Mesothelial cell of epicardium (in vitro differentiated cells): ENCODE data around the gene NOS2. TPM values are rescaled to one million over a fixed set of nuclear protein-coding genes. Genes with fewer than 3 reads are reported as not detected.

Source experiments
- DNase-seq, 2 experiments: peaks; one replicate each; pipeline ENCODE4 v3.0.0; 2021; ENCODE audit warnings: low spot score in 2 of 2; ENCODE audit not compliant: unreplicated experiment in 2 of 2
- H3K27ac Mint-ChIP-seq: 2 replicates; pipeline ENCODE4 v1.8.0; 2021; ENCODE audit warnings: mixed read lengths
- H3K27me3 Mint-ChIP-seq: 2 replicates; pipeline ENCODE4 v1.8.0; 2021; ENCODE audit warnings: low read depth, mixed read lengths
- H3K36me3 Mint-ChIP-seq: 2 replicates; pipeline ENCODE4 v1.8.0; 2021; ENCODE audit warnings: mixed read lengths
- H3K4me1 Mint-ChIP-seq: 2 replicates; pipeline ENCODE4 v1.8.0; 2021; ENCODE audit warnings: mixed read lengths
- H3K4me3 Mint-ChIP-seq: 2 replicates; pipeline ENCODE4 v1.8.0; 2021; ENCODE audit warnings: mild to moderate bottlenecking, moderate library complexity, mixed read lengths
- H3K9me3 Mint-ChIP-seq: 2 replicates; pipeline ENCODE4 v1.8.0; 2021; ENCODE audit warnings: mixed read lengths
- total RNA-seq: library from RNA; stranded (reverse); gene quantifications from 3 replicates; pipeline ENCODE4 v1.2.1, GENCODE V29; 2021
- TF ChIP-seq, protein P1 (sequence below): fragments of 200-600 bp; sonication (generic); IDR thresholded peaks from one replicate; pipeline ENCODE4 v1.5.0; 2021; ENCODE audit warnings: antibody characterized with exemption; ENCODE audit not compliant: unreplicated experiment

Gene NOS2
- total RNA-seq, 1 donor from 2014 or later = 0.18 TPM

DNA sequence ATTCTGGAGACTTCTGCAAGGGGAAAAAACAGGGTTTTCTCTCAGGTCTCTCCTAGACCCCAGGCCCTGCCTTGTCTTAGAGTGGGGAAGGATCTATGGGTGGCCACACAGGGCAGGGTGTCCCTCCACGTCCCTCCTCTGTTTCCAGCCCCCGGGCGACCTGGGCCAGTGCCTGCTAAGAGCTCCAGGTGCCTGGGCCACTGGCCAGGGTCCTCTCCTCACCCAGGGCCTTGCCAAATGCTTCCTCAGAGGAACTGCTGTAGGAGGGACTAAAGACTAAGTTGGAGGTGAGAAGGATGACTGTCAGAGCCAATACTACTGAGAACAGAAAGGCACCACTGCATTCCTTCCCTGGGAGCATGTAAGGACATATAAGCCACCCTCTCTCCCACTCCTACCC, 11.4 kb downstream of the NOS2 start:
- Mint-ChIP-seq H3K4me3 (no peak overlapping the region), H3K27me3 (peaks cover 38% of the 10 kb centered on the region), H3K9me3 (no peaks in the 10 kb centered on the region), H3K27ac (no peak overlapping the region), H3K4me1 (peaks cover 3% of the 10 kb centered on the region), H3K36me3 (no peaks in the 10 kb centered on the region)
- DNase-seq = no peak
- TF ChIP-seq, protein P1, sequence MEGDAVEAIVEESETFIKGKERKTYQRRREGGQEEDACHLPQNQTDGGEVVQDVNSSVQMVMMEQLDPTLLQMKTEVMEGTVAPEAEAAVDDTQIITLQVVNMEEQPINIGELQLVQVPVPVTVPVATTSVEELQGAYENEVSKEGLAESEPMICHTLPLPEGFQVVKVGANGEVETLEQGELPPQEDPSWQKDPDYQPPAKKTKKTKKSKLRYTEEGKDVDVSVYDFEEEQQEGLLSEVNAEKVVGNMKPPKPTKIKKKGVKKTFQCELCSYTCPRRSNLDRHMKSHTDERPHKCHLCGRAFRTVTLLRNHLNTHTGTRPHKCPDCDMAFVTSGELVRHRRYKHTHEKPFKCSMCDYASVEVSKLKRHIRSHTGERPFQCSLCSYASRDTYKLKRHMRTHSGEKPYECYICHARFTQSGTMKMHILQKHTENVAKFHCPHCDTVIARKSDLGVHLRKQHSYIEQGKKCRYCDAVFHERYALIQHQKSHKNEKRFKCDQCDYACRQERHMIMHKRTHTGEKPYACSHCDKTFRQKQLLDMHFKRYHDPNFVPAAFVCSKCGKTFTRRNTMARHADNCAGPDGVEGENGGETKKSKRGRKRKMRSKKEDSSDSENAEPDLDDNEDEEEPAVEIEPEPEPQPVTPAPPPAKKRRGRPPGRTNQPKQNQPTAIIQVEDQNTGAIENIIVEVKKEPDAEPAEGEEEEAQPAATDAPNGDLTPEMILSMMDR = no peak

- no peak overlapping the region for H3K4me3 Mint-ChIP-seq
- no peak for DNase-seq
- H3K36me3 Mint-ChIP-seq = no peaks in the 10 kb centered on the region
- no peak overlapping the region for H3K27ac Mint-ChIP-seq
- no peaks in the 10 kb centered on the region for H3K9me3 Mint-ChIP-seq
- peaks cover 18% of the 10 kb centered on the region for H3K27me3 Mint-ChIP-seq
- TF ChIP-seq, protein P1 = no peak
- H3K4me1 Mint-ChIP-seq = no peaks in the 10 kb centered on the region
Measured at GRCh38 chr17:27783440-27784350, 16.6 kb downstream of the NOS2 start.

- TF ChIP-seq, protein P1 = no peak
- peaks cover 15% of the 10 kb centered on the region for H3K27me3 Mint-ChIP-seq
- no peak for DNase-seq
- no peaks in the 10 kb centered on the region for H3K9me3 Mint-ChIP-seq
- no peaks in the 10 kb centered on the region for H3K36me3 Mint-ChIP-seq
- H3K27ac Mint-ChIP-seq = no peak overlapping the region
- no peak overlapping the region for H3K4me3 Mint-ChIP-seq
- H3K4me1 Mint-ChIP-seq = no peaks in the 10 kb centered on the region
Measured at GRCh38 chr17:27782791-27783206, 17.5 kb downstream of the NOS2 start.

DNA sequence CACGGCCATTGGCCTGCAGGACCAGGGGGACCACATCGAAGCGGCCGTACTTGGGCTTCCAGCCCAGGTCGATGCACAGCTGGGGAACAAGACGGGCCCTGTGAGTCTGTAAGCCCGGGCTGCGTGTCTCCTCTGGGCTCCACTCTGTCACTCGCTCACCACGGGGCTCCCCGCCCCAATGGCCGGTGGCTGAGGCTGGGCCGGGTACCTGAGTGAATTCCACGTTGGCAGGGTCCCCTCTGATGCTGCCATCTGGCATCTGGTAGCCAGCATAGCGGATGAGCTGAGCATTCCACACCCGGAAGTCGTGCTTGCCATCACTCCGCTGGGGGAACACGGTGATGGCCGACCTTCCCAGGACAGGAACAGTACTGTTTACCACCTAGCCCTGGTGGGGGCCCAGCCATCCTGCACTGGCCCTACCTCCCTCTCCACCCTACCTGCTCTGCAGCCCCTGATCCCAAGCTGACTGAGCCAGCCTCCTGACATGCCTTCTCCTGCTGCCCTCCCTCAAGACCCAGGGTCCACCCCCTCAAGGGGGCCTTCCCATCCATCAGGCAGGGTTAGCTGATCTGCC, 19.4 kb downstream of the NOS2 start:
- Mint-ChIP-seq H3K9me3 (no peaks in the 10 kb centered on the region), H3K4me1 (no peaks in the 10 kb centered on the region), H3K27me3 (peaks cover 15% of the 10 kb centered on the region), H3K36me3 (no peaks in the 10 kb centered on the region), H3K27ac (no peak overlapping the region), H3K4me3 (no peak overlapping the region)
- no peak for DNase-seq
- TF ChIP-seq, protein P1 = no peak

DNA sequence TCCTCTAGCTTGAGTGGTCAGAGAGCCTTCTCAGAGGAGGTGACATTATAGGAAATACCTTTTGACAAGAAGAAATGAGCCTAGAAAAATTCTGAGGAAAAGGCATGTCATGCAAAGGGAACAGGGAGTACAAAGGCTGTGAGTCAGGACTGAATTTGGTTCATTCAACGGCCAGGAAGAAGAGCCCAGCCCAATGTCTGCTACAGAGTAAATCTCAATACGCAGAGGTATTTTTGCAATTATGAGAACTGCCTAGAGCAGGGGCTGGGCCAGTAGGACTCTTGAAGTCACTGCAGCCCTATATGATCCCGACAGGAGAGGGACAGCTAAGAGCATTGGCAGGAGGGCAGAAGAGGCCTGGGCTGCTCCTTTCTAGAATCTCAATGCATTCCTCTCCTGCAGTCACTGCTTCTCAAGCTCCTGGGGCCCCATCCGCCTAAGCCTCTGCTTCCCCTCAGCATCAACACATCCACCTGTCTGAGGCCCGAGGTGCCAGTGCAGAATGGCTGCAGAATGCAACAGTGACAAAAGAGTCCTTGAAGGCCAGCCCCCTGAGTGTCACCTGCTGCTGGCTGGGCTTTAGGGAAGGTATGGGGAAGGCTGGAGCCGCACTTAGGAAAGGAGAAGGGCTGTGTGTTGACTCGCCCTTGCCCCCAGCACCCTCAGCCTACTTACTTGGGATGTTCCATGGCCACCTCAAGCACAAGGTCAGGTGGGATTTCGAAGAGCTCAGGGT, 20.1 kb downstream of the NOS2 start:
- Mint-ChIP-seq H3K9me3 (no peaks in the 10 kb centered on the region), H3K27ac (no peak overlapping the region), H3K36me3 (no peaks in the 10 kb centered on the region), H3K4me1 (no peaks in the 10 kb centered on the region), H3K4me3 (no peak overlapping the region), H3K27me3 (peaks cover 15% of the 10 kb centered on the region)
- no peak for DNase-seq
- TF ChIP-seq, protein P1 = no peak
